ENCODE results near the gene STX18.

GRCh38 chr4:4488405-4489404 lies 53.1 kb downstream of the STX18 start:
- TF ChIP-seq CTCF (conservative IDR thresholded peaks at IDR 0.05 in 1 of 2, IDR thresholded peaks at IDR 0.05 in 1 of 2; ENCODE audit: low read depth in 1 of 2, low read length in 2 of 2) (peak; percentile 98), EZH2 (IDR thresholded peaks at IDR 0.05; ENCODE audit: low read length, missing control alignments) (no peak)
